Measurements from ENCODE around the gene RYR2.

Gene RYR2

GRCh38 chr1:237166086-237166485 lies 124.1 kb downstream of the RYR2 start:
- no peak for DNase-seq (ENCODE audit: extremely low spot score)
- TF ChIP-seq CTCF (IDR thresholded peaks at IDR 0.05; ENCODE audit: control extremely low read depth, extremely low read depth, low read depth, missing control alignments): no peak
- CTCF ChIA-PET: no interaction called here
- POLR2A ChIA-PET: no interaction called here

GRCh38 chr1:237166593-237167101 lies 124.7 kb downstream of the RYR2 start:
- POLR2A ChIA-PET: no interaction called here
- CTCF ChIA-PET: no interaction called here
- DNase-seq (ENCODE audit: extremely low spot score): no peak
- TF ChIP-seq CTCF (IDR thresholded peaks at IDR 0.05; ENCODE audit: control extremely low read depth, extremely low read depth, low read depth, missing control alignments): no peak

- no peak for DNase-seq (ENCODE audit: extremely low spot score)
- no peak for TF ChIP-seq CTCF (IDR thresholded peaks at IDR 0.05; ENCODE audit: control extremely low read depth, extremely low read depth, low read depth, missing control alignments)
- CTCF ChIA-PET: no interaction called here
- POLR2A ChIA-PET: no interaction called here
Observed at GRCh38 chr1:237170149-237170548, 128.2 kb downstream of the RYR2 start.

GRCh38 chr1:237171454-237172117 lies 129.6 kb downstream of the RYR2 start:
- CTCF ChIA-PET: no interaction called here
- POLR2A ChIA-PET: no interaction called here
- DNase-seq (ENCODE audit: extremely low spot score): no peak
- no peak for TF ChIP-seq CTCF (IDR thresholded peaks at IDR 0.05; ENCODE audit: control extremely low read depth, extremely low read depth, low read depth, missing control alignments)

- DNase-seq (ENCODE audit: extremely low spot score): no peak
- POLR2A ChIA-PET: no interaction called here
- CTCF ChIA-PET: no interaction called here
- TF ChIP-seq CTCF (IDR thresholded peaks at IDR 0.05; ENCODE audit: control extremely low read depth, extremely low read depth, low read depth, missing control alignments): no peak
Observed at GRCh38 chr1:237172118-237172485, 130.1 kb downstream of the RYR2 start.

- ChIA-PET POLR2A (no interaction called here), CTCF (no interaction called here)
- TF ChIP-seq CTCF (IDR thresholded peaks at IDR 0.05; ENCODE audit: control extremely low read depth, extremely low read depth, low read depth, missing control alignments): no peak
- no peak for DNase-seq (ENCODE audit: extremely low spot score)
Observed at GRCh38 chr1:237179503-237179902, 137.5 kb downstream of the RYR2 start.

All from GM10248 (cell line).